Measurements from ENCODE around the gene SERPINA9.

Gene SERPINA9

DNA sequence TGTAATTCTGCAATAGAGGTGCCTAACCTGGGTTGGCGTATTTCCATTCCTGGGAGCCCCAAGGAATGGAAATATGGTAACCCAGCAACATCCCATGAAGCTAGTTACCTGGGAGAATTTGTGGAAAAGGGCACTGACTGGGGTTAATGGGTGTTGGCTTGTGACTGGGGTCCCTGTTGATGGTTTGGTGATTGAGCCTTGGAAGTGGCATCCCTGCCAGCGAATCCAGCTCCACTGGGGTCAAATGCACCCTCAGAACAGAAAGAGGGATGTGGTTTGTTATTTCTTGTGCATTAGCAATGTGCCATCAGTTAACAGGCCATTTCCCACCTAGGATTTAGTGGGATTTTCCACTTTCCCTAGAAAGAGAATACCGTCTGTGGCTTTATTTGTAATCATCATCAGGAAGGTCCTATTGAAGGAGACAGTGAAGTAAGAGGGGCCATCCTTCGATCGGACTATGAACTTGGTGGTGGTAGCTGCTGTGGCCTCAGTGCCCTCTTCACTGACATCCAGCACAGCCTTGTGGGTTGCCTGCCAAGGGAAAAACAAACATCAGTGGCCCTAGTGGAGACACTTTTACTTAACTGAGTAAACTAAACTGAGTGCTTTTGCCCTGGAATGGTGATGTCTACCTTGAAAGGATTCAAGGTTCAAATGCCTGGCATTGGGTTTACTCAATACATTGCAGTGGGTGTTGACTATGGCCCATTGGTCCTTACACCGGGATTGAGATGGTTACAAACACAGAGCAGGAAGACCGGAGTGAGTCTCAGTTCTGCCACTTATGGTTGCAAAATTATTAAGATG, 13.0 kb downstream of the SERPINA9 start:
- Histone ChIP-seq H3K4me3 (ENCODE audit: low read depth, low read length) (no peak overlapping the region), H3K4me1 (ENCODE audit: control insufficient read depth, insufficient read depth, low read length) (no peaks in the 10 kb centered on the region), H3K9me3 (ENCODE audit: control insufficient read depth, insufficient read depth, low read depth, low read length) (no peaks in the 10 kb centered on the region), H3K27ac (ENCODE audit: extremely low read depth, low read depth, low read length) (no peak overlapping the region), H3K36me3 (ENCODE audit: control insufficient read depth in 2 of 2, insufficient read depth in 1 of 2, low read length in 2 of 2) (no peaks in the 10 kb centered on the region)
- ChIA-PET CTCF (no interaction called here), POLR2A (no interaction called here)
- no peak for TF ChIP-seq ZNF221 (tag by site-specific recombination; IDR thresholded peaks at IDR 0.05; ENCODE audit: borderline replicate concordance)
- no peak for TF ChIP-seq SP7 (tag by site-specific recombination; IDR thresholded peaks at IDR 0.05)
- TF ChIP-seq ZNF248 (tag by site-specific recombination; IDR thresholded peaks at IDR 0.05), result no peak
- no peak for TF ChIP-seq ZNF626 (tag by site-specific recombination; IDR thresholded peaks at IDR 0.05)
- TF ChIP-seq ZNF660 (tag by site-specific recombination; IDR thresholded peaks at IDR 0.05), result no peak
- TF ChIP-seq ZNF391 (tag by site-specific recombination; IDR thresholded peaks at IDR 0.05; ENCODE audit: borderline replicate concordance, low read depth), result no peak
- TF ChIP-seq IKZF3 (tag by site-specific recombination; IDR thresholded peaks at IDR 0.05), result no peak
- no peak for TF ChIP-seq ZNF791 (tag by site-specific recombination; IDR thresholded peaks at IDR 0.05)
- no peak for TF ChIP-seq ZEB2 (tag by site-specific recombination; IDR thresholded peaks at IDR 0.05)
- no peak for TF ChIP-seq ZSCAN30 (tag by site-specific recombination; IDR thresholded peaks at IDR 0.05)

- H3K4me1 ChIP-seq (ENCODE audit: control insufficient read depth, insufficient read depth, low read length), result no peaks in the 10 kb centered on the region
- POLR2A ChIA-PET, result no interaction called here
- CTCF ChIA-PET, result interaction anchor here (0.6 kb wide), 1 partner anchor 226 kb away, joined by 3 read pairs; no protein-coding TSS in a partner anchor
Measured at GRCh38 chr14:94462219-94462551, 13.8 kb downstream of the SERPINA9 start.

More at GRCh38 chr14:94462219-94462551, 13.8 kb downstream of the SERPINA9 start:
- H3K27ac ChIP-seq (ENCODE audit: extremely low read depth, low read depth, low read length), result no peak overlapping the region
- no peaks in the 10 kb centered on the region for H3K9me3 ChIP-seq (ENCODE audit: control insufficient read depth, insufficient read depth, low read depth, low read length)
- no peaks in the 10 kb centered on the region for H3K36me3 ChIP-seq (ENCODE audit: control insufficient read depth in 2 of 2, insufficient read depth in 1 of 2, low read length in 2 of 2)
- no peak overlapping the region for H3K4me3 ChIP-seq (ENCODE audit: low read depth, low read length)
- TF ChIP-seq ZNF544 (tag by site-specific recombination; IDR thresholded peaks at IDR 0.05) (no peak), ZSCAN23 (tag by site-specific recombination; IDR thresholded peaks at IDR 0.05) (no peak), ZNF510 (tag by site-specific recombination; IDR thresholded peaks at IDR 0.05; ENCODE audit: insufficient replicate concordance) (no peak), ZNF529 (tag by site-specific recombination; IDR thresholded peaks at IDR 0.05; ENCODE audit: insufficient replicate concordance) (no peak), ZNF555 (tag by site-specific recombination; conservative IDR thresholded peaks at IDR 0.05) (no peak), ZNF266 (tag by site-specific recombination; IDR thresholded peaks at IDR 0.05; ENCODE audit: low read depth) (no peak)
- TF ChIP-seq, protein P1, sequence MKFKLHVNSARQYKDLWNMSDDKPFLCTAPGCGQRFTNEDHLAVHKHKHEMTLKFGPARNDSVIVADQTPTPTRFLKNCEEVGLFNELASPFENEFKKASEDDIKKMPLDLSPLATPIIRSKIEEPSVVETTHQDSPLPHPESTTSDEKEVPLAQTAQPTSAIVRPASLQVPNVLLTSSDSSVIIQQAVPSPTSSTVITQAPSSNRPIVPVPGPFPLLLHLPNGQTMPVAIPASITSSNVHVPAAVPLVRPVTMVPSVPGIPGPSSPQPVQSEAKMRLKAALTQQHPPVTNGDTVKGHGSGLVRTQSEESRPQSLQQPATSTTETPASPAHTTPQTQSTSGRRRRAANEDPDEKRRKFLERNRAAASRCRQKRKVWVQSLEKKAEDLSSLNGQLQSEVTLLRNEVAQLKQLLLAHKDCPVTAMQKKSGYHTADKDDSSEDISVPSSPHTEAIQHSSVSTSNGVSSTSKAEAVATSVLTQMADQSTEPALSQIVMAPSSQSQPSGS (tag by site-specific recombination; IDR thresholded peaks at IDR 0.05; ENCODE audit: low read depth), result no peak
- TF ChIP-seq, protein P2, sequence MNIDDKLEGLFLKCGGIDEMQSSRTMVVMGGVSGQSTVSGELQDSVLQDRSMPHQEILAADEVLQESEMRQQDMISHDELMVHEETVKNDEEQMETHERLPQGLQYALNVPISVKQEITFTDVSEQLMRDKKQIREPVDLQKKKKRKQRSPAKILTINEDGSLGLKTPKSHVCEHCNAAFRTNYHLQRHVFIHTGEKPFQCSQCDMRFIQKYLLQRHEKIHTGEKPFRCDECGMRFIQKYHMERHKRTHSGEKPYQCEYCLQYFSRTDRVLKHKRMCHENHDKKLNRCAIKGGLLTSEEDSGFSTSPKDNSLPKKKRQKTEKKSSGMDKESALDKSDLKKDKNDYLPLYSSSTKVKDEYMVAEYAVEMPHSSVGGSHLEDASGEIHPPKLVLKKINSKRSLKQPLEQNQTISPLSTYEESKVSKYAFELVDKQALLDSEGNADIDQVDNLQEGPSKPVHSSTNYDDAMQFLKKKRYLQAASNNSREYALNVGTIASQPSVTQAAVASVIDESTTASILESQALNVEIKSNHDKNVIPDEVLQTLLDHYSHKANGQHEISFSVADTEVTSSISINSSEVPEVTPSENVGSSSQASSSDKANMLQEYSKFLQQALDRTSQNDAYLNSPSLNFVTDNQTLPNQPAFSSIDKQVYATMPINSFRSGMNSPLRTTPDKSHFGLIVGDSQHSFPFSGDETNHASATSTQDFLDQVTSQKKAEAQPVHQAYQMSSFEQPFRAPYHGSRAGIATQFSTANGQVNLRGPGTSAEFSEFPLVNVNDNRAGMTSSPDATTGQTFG (tag by site-specific recombination; IDR thresholded peaks at IDR 0.05; ENCODE audit: borderline replicate concordance), result no peak
- TF ChIP-seq, protein P3, sequence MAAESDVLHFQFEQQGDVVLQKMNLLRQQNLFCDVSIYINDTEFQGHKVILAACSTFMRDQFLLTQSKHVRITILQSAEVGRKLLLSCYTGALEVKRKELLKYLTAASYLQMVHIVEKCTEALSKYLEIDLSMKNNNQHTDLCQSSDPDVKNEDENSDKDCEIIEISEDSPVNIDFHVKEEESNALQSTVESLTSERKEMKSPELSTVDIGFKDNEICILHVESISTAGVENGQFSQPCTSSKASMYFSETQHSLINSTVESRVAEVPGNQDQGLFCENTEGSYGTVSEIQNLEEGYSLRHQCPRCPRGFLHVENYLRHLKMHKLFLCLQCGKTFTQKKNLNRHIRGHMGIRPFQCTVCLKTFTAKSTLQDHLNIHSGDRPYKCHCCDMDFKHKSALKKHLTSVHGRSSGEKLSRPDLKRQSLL (tag by site-specific recombination; IDR thresholded peaks at IDR 0.05), result no peak
